Eye (tissue), 1 donor: ENCODE measurements around the gene SMG1.
A peak's percentile ranks its signal among the peaks of the same experiment; 100 is the strongest.
"Not testable (repeated sequence)": the region's sequence is repeated elsewhere in the genome, so short reads cannot be mapped to it uniquely, and the experiment has no call there.

ENCODE experiments used
- DNase-seq: peaks from one replicate; pipeline ENCODE4 v3.0.0-alpha.2; 2015

Gene SMG1

DNA sequence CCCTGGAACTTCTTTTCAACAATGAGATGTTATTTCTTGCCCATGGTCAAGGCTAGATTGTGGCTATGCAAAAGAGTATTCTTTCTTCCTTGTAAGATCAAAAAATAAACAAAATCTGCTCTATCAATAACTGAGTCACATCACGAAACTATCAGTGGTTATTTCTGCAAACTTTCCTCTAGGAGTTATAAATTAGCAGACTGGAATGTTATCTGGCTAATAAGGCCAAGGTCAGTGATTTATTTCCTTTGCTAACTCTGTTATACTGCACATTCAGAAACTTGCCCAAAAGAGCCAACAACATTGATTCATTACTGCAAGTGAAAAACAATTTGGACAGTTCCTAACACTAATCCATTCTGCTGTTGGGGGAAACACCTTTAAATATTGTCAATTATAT is 129.8 kb downstream of the SMG1 start:
- DNase-seq = no peak

DNA sequence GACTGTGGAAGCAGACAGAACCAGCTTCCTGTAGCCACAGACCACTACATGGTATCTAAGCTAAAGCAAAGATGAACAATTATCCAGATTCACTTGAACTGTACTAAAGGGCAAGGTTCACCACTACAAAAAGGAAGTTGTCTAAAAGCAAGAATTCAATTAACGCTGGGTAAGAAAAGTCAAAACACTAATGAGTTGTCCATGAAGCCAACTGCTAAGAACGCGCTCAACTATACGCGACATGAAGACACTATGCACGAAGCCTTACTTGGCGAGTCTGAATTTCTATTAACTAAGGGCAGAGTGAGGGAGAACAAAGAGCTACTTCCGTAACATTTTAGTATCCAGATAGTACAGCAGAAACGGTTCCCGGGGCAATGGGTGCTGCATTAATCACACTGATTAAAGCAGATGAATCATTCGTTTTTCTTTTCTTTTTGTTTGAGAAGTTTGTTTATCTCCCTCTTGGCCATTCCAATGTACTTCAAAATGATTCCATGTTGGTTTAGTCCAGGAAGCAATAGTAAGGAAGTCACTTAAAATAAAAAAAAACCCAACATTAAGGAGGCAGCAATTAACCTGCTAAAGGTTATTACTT is 133.3 kb downstream of the SMG1 start:
- DNase-seq = no peak

DNA sequence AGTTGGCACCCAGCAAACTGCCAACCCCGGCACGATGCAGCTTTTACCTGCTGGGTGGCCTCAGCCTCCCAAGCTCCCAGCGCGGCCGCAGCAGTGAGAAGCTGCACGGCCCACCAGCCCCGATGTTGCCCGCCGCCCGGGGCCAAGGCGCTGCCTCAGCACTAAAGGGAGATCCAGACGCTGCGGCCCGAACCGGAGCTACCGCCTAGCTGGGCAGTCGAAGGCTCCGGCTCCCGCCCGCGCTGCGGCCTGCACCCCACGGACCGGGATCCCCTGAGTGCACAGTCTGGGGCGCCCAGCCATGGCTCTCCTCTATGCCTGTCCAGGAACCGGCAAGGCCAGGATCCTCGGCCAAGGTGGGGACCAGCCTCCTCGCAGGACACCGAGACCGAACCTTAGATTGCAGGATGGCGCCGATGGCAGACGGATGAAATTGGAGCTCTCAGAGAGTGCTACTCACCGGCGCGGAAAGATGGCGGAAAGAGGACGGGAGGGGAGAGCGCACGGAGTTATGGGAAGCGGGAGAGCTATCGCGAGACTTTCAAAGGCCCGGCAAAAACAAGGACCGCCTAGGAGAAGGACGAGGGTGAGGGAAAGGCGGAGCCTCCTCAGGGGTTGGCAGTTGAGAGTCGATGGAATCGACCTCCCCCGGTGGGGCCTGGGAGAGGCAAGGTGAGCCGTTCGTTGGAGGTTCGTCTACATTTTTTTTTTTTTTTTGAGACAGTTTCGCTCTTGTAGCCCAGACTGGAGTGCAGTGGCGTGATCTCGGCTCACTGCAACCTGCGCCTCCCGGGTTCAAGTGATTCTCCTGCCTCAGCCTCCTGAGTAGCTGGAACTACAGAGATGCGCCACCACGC is 136.1 kb downstream of the SMG1 start, which contains the start of gene RPS15A:
RPS15A (minus strand) TSS at position 485 of the 857 bp plus-strand sequence. CDS start 1,221 bp downstream, outside the sequence.
- peak; percentile 99 for DNase-seq

DNA sequence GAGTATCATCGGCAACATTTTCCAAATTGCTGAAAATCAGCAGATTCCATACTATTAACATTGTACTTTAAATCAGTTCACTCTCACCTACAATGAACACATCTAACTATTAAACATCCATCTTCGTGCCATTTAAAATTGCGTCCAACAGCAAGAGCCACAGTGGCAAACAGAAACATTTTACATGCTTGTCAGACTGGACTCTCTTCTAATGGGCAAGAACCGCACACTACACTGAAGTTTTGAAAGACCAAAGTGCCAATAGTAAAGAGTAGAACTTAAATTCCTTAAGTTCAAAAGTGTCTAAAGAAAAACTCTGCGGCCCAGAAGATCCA is 136.7 kb downstream of the SMG1 start:
- no peak for DNase-seq

DNA sequence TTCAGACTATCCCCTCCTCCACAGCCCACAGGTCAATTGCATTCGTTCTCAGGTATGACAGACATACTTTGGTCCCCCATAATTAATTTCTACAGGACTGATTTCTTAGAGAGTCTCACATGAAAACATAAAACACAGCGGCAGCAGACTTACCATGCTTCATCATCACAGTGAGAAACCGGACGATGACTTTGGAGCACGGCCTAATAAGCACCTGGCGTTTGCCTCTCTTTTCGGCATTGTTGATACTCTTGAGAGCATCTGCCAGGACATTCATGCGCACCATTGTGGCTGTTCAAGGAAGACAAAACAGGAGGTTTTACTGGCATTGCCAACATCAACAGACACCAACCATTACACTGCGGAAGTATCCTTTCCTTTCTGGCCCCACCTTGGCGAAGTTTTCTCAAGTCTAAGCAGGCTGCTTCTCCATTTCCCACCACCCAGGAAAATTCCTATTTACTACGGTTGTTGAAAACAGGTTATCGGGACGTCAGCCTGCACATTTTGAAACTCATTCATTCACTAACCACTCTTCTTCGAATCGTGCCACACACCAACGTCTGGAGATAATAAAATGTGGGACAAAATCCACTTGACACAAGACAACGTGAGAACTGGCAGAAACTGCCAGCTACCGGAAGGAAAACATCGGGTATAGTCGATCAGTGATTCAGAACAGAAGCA is 137.2 kb downstream of the SMG1 start:
- DNase-seq = no peak

DNA sequence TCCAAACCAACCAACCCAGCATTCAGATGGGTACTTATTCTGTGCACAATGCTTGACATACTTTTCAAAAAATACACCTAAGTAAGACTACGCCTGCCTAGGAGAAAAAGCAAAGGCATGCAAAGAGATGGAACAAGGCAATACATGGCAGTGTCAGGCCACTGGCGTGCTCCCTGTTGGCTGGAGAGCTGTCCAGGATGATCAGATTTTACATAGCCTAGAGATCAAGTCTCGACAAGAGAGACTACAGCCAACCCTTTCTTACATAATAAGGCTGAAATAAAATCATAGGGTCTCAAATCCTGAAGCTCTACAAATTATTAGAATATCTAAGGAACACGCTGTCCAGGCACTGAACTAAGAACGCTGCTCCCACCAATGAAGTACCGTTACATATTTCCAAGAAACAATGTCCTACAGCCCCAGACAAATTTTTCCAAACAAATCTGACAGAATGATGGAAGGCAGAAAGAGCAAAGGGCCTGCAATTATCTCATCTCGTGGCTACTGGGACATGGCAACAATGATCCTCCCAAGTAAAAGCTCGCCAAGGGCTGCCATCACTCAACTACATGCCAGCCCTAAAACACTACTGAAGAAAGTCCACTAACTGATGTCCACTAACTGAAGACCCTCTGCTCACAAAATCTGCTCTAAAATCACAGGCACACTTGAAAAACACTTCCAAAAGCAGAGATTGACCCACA is 141.1 kb downstream of the SMG1 start:
- DNase-seq = no peak

DNA sequence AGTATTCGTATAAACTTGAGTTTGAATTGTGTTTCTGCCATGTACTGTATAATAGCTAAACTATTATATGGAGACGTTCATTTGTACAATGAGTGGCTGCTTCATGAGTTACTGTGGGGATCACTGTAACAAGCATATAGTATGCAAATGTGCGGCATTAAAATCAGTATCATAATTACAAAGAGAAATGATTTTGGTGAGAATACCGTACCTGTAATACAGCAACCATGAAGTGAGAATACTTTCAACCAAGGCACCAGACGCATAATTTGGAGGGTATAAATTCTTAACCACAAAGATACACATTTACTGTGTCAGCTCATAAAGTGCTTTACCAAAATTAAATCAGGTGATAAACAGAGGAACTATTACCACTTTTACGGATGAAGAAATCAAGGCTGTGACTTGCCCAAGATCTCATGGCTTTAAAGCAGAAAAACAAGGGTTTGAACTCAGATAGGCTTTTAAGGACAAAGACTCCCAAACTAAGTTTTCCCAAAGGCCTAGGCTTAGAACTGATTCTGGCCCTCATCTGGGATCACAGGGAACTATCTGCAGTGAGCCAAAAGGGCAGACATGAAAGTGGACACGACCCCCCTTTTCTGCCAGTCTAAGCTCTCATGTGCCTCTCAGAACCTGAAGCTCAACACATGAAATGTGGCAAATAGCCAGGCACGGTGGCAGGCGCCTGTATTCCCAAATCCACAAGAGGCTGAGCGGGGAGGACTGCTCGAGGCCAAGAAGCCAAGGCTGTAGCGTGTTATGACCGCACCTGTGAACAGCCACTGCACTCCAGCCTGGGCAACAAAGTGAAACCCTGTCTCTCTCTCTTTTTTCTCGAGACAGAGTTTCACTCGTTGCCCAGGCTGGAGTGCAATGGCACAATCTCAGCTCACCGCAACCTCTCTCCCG is 142.5 kb downstream of the SMG1 start:
- no peak for DNase-seq

DNA sequence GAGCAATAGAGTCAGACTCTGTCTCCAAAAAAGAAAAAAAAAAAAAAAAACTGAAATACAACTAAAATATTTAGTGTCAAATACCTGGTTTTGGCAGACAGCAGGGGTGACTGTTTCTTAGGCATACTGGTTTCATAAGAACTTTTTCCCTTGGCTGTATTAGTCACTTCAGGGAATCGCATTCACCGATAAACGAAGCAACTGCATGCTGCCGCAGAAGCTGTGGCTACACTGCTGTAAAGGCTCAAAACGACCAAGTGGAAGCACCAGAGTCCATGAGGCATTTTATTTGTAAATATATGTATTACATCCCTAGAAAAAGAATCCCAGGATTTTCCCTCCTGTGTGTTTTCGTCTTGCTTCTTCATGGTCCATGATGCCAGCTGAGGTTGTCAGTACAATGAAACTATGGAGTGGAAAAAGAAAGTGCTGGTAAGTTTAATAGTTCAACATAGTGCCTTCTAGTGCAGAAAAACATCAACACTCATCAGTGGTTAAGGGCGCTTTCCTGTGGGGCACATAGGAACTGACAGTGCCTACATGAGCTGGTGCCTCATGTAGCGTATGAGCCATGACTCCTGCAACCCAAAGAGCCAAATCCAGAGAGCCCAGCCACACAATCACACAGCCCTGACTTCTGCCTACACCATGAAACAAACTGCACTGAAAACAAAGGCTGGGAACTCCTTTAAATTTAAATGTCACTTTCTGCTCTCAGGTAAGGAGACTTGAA is 143.3 kb downstream of the SMG1 start:
- no peak for DNase-seq

DNA sequence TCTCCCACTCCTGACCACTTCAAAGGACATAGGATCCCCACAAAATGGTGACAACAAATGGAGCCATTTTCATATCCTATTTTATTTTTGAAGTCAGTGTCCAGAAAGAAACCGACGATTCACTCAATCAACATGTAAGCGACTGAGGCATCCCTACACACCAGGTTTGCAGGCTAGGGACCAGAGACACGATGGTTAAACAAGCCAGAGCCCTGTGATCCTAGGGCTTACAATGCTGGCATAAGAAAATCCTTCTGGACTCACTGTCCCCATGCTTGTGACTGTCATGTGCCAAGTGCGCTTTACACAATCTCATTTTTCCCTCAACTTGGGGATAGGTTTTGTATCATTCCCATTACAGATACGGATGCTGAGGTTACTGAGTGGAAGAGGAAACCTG is 145.0 kb downstream of the SMG1 start:
- DNase-seq = not testable (repeated sequence)

- DNase-seq = not testable (repeated sequence)
These were observed 145.7 kb downstream of the SMG1 start for GRCh38 chr16:18780460-18781026.

DNA sequence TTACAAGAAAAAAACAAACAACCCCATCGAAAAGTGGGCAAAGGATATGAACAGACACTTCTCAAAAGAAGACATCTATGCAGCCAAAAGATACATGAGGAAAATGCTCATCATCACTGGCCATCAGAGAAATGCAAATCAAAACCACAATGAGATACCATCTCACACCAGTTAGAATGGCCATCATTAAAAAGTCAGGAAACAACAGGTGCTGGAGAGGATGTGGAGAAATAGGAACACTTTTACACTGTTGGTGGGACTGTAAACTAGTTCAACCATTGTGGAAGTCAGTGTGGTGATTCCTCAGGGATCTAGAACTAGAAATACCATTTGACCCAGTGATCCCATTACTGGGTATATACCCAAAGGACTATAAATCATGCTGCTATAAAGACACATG is 148.5 kb downstream of the SMG1 start:
- not testable (repeated sequence) for DNase-seq

DNA sequence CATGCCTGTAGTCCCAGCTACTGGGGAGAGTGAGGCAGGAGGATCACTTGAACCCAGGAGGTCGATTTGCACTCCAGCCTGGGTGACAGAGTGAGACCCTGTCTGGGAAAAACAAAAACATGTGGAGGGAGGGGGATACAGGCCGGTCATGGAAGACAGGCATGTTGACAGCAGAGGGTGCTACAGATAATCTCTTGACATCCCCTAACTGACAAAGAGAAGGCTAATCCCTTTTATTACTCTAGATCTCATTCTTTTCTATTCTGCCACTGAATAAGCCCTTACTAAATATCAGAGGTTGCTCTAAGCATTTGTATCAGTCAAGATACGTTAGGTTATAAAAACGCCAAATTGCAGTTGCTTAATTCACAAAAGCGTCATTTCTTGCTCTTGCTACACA is 149.9 kb downstream of the SMG1 start:
- DNase-seq = not testable (repeated sequence)

GRCh38 chr16:18774651-18775050 is 151.6 kb downstream of the SMG1 start:
- not testable (repeated sequence) for DNase-seq

DNA sequence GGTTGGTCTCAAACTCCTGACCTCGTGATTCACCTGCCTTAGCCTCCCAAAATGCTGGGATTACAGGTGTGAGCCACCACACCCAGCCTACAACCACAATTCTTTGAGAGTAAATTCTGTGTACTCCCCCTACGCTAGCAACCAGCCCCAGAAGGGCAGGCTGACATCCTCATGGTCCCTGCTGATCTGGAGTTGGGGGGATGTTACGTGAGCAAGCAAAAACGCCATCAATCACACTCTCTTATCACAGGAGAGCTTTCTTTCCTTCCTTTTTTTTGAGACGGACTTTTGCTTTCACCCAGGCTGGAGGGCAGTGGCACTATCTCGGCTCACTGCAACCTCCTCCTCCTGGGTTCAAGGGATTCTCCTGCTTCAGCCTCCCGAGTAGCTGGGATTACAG is 154.0 kb downstream of the SMG1 start:
- DNase-seq = not testable (repeated sequence)

DNA sequence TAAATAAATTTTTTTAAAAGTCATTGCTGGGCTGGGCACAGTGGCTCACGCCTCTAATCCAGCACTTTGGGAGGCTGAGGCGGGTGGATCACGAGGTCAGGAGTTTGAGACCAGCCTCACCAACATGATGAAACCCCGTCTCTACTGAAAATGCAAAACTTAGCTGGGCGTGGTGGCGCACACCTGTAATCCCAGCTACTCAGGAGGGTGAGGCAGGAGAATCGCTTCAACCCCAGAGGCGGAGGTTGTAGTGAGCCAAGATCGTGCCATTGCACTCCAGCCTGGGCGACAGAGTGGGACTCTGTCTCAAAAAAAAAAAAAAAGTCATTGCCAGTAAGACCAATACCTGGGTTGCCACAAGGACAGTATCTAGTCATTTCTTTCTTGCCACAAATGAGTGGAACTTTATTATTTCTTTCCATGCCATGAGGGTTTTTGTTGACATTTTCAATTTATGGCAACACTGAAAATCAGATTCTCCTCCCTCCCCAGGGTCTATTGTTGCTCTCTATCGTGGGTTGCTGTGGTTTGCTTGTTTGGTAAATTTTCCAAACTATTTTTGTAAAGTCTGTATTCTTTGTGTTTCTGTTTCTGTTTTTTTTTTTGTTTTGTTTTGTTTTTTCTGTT is 155.8 kb downstream of the SMG1 start:
- DNase-seq = not testable (repeated sequence)

GRCh38 chr16:18767217-18767616 is 159.0 kb downstream of the SMG1 start:
- DNase-seq = not testable (repeated sequence)

DNA sequence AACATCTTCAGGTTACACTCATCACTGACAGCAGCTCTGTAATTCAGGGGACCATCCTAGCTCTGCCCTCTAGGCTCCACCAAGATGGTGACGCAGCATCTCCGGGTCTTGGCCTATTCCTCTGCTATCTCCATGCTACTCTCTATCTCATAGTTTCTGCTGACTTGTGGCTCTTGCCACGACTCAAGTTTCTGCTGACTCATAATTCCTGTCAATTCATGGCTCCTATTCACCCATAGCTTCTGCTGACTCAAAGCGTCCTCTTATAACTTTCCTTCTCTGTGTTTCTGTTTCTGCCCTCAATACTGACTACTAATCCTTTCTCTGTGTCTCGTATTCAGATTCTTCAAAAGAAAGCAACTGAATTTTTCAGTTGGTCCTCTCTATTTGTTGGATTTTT is 163.5 kb downstream of the SMG1 start:
- DNase-seq = not testable (repeated sequence)

GRCh38 chr16:18759598-18760520 is 166.3 kb downstream of the SMG1 start:
- DNase-seq = peak; percentile 35

- not testable (repeated sequence) for DNase-seq
These were observed 168.1 kb downstream of the SMG1 start for GRCh38 chr16:18757960-18758660.
